Fibroblast of pulmonary artery (primary cell): ENCODE data around the gene CTDSP1.

Source experiments
- DNase-seq: peaks from one replicate; pipeline ENCODE4 v3.0.0-alpha.2; 2010; ENCODE audit warnings: low read depth
- H3K4me3 ChIP-seq: replicated peaks from 2 replicates; pipeline ENCODE4 v1.5.1; 2011; ENCODE audit warnings: low read depth, mild to moderate bottlenecking, control low read depth, low read length, moderate library complexity
- TF ChIP-seq, protein P1 (sequence below): IDR thresholded peaks from 2 replicates; pipeline ENCODE4 v1.5.1; 2011; ENCODE audit warnings: mild to moderate bottlenecking, control low read depth, low read length, inconsistent platforms; ENCODE audit errors: missing control alignments

Gene CTDSP1

DNA sequence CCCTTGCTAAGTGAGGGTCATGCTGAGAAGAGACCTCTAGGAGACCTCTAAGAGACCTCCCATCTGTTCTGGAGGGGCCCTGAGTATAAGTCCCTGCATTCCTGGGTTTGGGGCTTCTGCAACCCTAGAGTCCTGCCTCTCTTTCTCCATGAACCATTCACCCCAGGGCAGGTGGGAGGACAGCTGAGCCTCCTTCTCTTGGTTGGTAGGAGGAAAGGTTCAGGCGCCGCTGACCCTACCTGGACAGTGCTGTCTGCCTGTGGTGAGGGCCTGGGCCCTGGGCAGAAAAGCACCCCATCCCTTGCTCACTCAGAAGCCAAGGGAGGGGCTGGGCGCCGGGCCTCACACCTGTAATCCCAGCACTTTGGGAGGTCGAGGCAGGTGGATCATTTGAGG, 18.7 kb downstream of the CTDSP1 start:
- DNase-seq = no peak
- TF ChIP-seq, protein P1, sequence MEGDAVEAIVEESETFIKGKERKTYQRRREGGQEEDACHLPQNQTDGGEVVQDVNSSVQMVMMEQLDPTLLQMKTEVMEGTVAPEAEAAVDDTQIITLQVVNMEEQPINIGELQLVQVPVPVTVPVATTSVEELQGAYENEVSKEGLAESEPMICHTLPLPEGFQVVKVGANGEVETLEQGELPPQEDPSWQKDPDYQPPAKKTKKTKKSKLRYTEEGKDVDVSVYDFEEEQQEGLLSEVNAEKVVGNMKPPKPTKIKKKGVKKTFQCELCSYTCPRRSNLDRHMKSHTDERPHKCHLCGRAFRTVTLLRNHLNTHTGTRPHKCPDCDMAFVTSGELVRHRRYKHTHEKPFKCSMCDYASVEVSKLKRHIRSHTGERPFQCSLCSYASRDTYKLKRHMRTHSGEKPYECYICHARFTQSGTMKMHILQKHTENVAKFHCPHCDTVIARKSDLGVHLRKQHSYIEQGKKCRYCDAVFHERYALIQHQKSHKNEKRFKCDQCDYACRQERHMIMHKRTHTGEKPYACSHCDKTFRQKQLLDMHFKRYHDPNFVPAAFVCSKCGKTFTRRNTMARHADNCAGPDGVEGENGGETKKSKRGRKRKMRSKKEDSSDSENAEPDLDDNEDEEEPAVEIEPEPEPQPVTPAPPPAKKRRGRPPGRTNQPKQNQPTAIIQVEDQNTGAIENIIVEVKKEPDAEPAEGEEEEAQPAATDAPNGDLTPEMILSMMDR = no peak
- no peak overlapping the region for H3K4me3 ChIP-seq

DNA sequence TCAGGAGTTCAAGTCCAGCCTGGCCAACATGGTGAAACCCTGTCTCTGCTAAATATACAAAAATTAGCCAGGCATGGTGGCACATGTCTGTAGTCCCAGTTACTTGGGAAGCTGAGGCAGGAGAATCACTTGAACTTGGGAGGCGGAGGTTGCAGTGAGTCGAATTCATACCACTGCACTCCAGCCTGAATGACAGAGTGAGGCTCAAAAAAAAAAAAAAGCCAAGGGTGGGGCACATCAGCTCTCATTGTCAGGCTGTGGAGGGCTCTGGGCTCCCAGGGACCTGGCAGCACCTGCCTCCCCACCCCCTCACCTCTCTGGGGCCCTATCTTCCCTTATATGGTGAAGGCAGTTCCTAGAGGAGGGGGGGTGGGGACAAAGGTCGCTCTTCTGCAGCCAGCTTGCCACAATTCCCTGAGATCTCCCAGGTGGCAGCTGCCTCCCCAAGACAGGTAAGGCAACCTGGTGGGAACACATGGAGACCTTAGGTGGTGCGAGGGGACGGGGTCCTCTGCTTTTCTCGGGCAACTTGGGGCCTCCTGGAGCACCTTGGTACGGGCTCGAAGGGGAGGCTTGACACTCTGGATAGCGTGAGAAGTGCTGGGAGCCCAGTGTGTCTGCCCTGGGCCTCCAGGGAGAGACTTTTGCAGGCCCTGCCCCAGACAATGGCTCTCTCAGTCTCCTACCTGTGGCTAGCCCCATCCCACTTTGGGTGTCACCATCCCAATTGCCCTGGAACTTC, 19.2 kb downstream of the CTDSP1 start, which contains the start of gene VIL1:
Gene VIL1, plus strand, starts transcription at position 407 of the 742 bp plus-strand sequence. CDS start 4,656 bp downstream, outside the sequence.
- TF ChIP-seq, protein P1 = no peak
- no peak within 1 kb of the TSS for H3K4me3 ChIP-seq
- DNase-seq = no peak

DNA sequence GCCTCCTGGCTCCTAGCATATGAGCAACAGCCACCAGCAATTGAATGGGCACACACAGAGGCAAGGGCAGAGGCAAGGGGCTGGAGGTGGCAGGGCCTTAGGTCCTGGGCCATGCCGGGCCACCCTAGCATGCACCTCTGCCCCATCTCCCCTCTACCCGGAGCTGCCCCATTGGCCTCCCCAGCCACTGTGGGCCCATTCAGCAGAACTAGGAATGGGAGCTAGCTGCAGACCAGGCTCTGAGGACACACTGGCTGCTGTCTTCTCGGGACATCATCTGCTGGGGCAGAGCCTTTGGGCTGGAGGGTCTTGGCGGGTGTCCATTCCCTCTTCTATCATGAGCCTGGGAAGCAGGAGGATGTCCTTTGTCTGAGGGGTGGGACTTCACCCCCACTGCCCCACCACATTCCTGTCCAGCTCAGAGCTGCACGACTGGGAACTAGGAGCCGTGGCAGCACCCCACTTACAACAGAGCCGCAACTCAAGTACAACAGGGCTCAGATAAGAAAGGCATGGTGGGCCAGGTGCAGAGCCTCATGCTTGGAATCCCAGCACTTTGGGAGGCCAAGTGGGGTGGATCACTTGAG, 20.1 kb downstream of the CTDSP1 start:
- TF ChIP-seq, protein P1 = no peak
- no peak for DNase-seq
- no peak overlapping the region for H3K4me3 ChIP-seq

DNA sequence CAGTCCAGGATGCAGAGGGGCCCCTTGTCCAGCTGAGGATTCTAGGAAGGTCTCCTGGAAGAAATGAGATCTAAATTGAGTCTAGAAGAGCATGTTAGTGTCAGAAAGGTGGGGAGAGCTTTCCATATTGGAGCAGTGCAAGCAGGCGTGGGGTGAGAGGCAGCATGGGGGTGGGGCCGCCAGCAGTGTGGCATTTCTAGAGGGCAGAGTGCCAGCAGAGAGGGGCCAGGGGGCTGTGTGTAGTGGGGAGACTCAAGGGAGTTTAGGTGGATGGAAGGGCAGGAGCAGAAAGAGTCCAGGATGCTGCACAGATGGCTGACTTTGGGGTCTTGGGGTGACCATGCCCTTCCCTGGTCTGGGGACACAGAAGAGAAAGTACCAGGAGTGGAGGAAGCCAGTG, 21.4 kb downstream of the CTDSP1 start:
- no peak for DNase-seq

DNA sequence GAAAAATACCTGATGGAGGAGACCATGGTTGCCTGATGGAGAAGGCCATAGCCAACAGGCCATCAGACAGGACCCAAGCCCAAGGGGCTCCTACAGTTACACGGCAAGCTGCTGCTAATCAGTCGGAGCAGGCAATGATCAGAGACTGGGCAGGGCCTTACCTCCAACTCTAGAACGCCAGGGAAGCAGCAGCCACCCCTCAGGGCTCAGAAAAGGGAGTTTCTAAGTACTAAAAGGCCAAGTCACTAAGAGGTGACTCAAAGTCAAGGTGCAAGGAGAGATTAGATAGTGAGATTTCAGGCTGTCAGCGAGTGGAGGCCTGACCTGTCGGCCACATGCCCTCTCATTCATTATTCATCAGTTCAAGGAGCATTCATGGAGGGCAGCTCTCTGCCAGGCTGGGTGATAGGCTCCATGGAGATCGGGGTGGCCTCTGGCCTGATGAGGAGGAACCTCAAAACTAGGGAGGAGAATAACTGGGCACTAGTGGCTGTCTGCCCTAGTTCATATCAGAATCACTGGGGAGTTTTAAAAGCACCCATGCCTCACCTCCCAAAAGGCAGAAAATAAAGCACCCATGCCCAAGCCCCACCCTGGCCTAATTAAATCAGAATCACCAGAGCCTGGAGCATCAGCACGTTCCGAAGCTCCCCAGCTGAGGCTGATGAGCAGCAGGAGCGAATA, 22.9 kb downstream of the CTDSP1 start:
- DNase-seq = no peak
- H3K4me3 ChIP-seq = no peak overlapping the region
- TF ChIP-seq, protein P1 = no peak

More for the DNA sequence above, 21.4 kb downstream of the CTDSP1 start:
- TF ChIP-seq, protein P1 = no peak
- H3K4me3 ChIP-seq = no peak overlapping the region

DNA sequence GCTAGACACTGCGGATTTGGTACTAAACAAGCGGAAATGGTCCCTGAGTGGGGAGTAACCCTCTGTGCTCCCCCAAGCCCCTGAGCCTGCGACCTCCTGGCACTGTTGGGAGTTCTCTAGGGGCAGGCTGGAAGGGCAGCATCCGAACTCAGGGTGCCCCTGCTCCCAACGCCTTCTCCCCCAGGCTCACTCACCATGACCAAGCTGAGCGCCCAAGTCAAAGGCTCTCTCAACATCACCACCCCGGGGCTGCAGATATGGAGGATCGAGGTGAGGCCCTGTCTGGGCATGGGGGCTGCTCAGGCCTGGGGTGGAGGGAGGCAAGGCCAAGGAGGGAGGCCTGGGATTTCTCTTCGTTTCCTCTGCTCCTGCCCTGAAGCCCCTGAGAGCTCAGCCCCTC, 23.9 kb downstream of the CTDSP1 start:
- TF ChIP-seq, protein P1 = no peak
- no peak for DNase-seq
- no peak overlapping the region for H3K4me3 ChIP-seq
